ENCODE results near the gene SC5D.

- TF ChIP-seq CTCF (IDR thresholded peaks at IDR 0.05) (no peak), POLR2A (IDR thresholded peaks at IDR 0.05) (no peak)
Measured at GRCh38 chr11:121328176-121328966, 35.8 kb downstream of the SC5D start.
